ENCODE results near the gene CDADC1.

DNA sequence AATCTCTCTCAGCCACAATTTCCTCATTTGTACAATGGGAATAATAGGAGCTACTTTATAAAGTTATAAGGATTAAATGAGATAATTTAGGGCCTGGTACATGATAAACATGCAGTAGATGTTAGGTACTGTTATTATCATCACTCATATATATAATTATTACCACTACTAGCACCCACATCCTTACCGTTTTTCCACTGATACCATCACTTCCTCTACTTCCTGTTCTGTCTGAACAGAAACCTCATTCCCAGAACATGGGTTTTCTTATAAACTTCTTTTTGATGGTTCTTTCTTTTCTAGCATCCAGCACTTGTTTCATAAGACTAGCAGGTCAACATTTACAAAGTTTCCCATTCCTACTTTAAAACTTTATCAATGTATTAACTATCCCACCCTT, 6.3 kb downstream of the CDADC1 start:
- TF ChIP-seq, protein P1, sequence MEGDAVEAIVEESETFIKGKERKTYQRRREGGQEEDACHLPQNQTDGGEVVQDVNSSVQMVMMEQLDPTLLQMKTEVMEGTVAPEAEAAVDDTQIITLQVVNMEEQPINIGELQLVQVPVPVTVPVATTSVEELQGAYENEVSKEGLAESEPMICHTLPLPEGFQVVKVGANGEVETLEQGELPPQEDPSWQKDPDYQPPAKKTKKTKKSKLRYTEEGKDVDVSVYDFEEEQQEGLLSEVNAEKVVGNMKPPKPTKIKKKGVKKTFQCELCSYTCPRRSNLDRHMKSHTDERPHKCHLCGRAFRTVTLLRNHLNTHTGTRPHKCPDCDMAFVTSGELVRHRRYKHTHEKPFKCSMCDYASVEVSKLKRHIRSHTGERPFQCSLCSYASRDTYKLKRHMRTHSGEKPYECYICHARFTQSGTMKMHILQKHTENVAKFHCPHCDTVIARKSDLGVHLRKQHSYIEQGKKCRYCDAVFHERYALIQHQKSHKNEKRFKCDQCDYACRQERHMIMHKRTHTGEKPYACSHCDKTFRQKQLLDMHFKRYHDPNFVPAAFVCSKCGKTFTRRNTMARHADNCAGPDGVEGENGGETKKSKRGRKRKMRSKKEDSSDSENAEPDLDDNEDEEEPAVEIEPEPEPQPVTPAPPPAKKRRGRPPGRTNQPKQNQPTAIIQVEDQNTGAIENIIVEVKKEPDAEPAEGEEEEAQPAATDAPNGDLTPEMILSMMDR (IDR thresholded peaks at IDR 0.05; ENCODE audit: borderline replicate concordance, extremely low read depth, low read length, poor library complexity, severe bottlenecking): no peak
- no peak for TF ChIP-seq EZH2 (IDR thresholded peaks at IDR 0.05; ENCODE audit: borderline replicate concordance, low read depth, low read length, severe bottlenecking)

Data from DND-41 (cell line).